IMR-90 (cell line): Measurements from ENCODE around the gene ZNF280A. TPM values are rescaled to one million over a fixed set of nuclear protein-coding genes. Genes with fewer than 3 reads are reported as not detected.
"Not testable (repeated sequence)": the region's sequence is repeated elsewhere in the genome, so short reads cannot be mapped to it uniquely, and the experiment has no call there.

Experiments used
- ATAC-seq: fragments of 200-7000 bp; cut with Tn5 transposase; 2 replicates; pipeline ENCODE4 v1.9.1; 2020; ENCODE audit warnings: low read depth, mild to moderate bottlenecking, moderate library complexity
- BruUV-seq: library from RNA; stranded (reverse); fragments of 400-500 nt; replicated peaks from 2 replicates; lab custom pipeline; 2021; lab: Mats Ljungman, UMichigan
- CTCF ChIA-PET: fragments of 300-600 bp; formaldehyde crosslinking; extraction: SDS; loops from one replicate; lab custom pipeline; 2021; ENCODE audit warnings: antibody characterized with exemption; lab: Yijun Ruan, JAX
- POLR2A ChIA-PET: fragments of 300-600 bp; sonication (Branson Sonifier 250); formaldehyde crosslinking; loops from one replicate; lab custom pipeline; 2022; ENCODE audit warnings: antibody characterized with exemption; ENCODE audit not compliant: unreplicated experiment; lab: Charles Lee
- DNase-seq: peaks from one replicate; pipeline ENCODE4 v3.0.0; 2013
- H2AFZ ChIP-seq: replicated peaks from 2 replicates; pipeline ENCODE3; 2013; ENCODE audit warnings: low read length, mild to moderate bottlenecking; ENCODE audit not compliant: poor library complexity
- H2AK5ac ChIP-seq: 2 replicates; pipeline ENCODE4 v1.6.1; 2013; ENCODE audit warnings: low read depth, low read length, inconsistent platforms
- H2AK9ac ChIP-seq: replicated peaks from 2 replicates; pipeline ENCODE3; 2013; ENCODE audit warnings: mild to moderate bottlenecking, low read depth, low read length, moderate library complexity; ENCODE audit not compliant: poor library complexity
- H2BK120ac ChIP-seq: 2 replicates; pipeline ENCODE4 v1.6.1; 2013; ENCODE audit warnings: low read depth, low read length, inconsistent platforms
- H2BK15ac ChIP-seq: 3 replicates; pipeline ENCODE4 v1.6.1; 2013; ENCODE audit warnings: low read depth, low read length, inconsistent platforms
- H2BK20ac ChIP-seq: 2 replicates; pipeline ENCODE4 v1.6.1; 2013; ENCODE audit warnings: low read depth, mild to moderate bottlenecking, inconsistent platforms, low read length, moderate library complexity
- H2BK5ac ChIP-seq: 2 replicates; pipeline ENCODE4 v1.6.1; 2013; ENCODE audit warnings: mild to moderate bottlenecking, low read depth, low read length, inconsistent platforms; ENCODE audit not compliant: poor library complexity, severe bottlenecking
- H3K14ac ChIP-seq: replicated peaks from 2 replicates; pipeline ENCODE4 v1.6.1; 2013; ENCODE audit warnings: low read depth, low read length, inconsistent platforms
- H3K18ac ChIP-seq: 2 replicates; pipeline ENCODE4 v1.6.1; 2013; ENCODE audit warnings: low read depth, low read length, control low read depth
- H3K23ac ChIP-seq: 2 replicates; pipeline ENCODE4 v1.6.1; 2013; ENCODE audit warnings: low read depth, low read length, inconsistent platforms
- H3K27ac ChIP-seq: 2 replicates; pipeline ENCODE4 v1.5.1; 2013; ENCODE audit warnings: mild to moderate bottlenecking, control low read depth, low read length; ENCODE audit not compliant: insufficient read depth
- H3K27me3 ChIP-seq: 2 replicates; pipeline ENCODE4 v1.6.1; 2013; ENCODE audit warnings: low read length; ENCODE audit not compliant: control insufficient read depth, insufficient read depth
- H3K36me3 ChIP-seq: 2 replicates; pipeline ENCODE4 v1.6.1; 2013; ENCODE audit warnings: low read length, mixed read lengths; ENCODE audit not compliant: control insufficient read depth, insufficient read depth
- H3K4ac ChIP-seq: 2 replicates; pipeline ENCODE4 v1.6.1; 2013; ENCODE audit warnings: low read depth, low read length, inconsistent platforms
- H3K4me1 ChIP-seq: 2 replicates; pipeline ENCODE4 v1.6.1; 2013; ENCODE audit warnings: low read length, mixed read lengths; ENCODE audit not compliant: control insufficient read depth, insufficient read depth
- H3K4me2 ChIP-seq: 2 replicates; pipeline ENCODE4 v1.6.1; 2013; ENCODE audit warnings: low read depth, mild to moderate bottlenecking, control low read depth, low read length, moderate library complexity
- H3K4me3 ChIP-seq: 2 replicates; pipeline ENCODE4 v1.5.1; 2013; ENCODE audit warnings: low read depth, mild to moderate bottlenecking, control low read depth, low read length, moderate library complexity; ENCODE audit not compliant: insufficient read depth
- H3K56ac ChIP-seq: 2 replicates; pipeline ENCODE4 v1.6.1; 2013; ENCODE audit warnings: low read length, inconsistent platforms; ENCODE audit not compliant: insufficient read depth; ENCODE audit errors: extremely low read depth
- H3K79me1 ChIP-seq, 2 experiments: 2 replicates each; pipeline ENCODE4 v1.6.1; 2013; ENCODE audit warnings: low read length in 2 of 2, inconsistent platforms in 1 of 2, low read depth in 1 of 2
- H3K9ac ChIP-seq: 2 replicates; pipeline ENCODE4 v1.6.1; 2013; ENCODE audit warnings: low read depth, low read length, control low read depth
- H3K9me1 ChIP-seq: 2 replicates; pipeline ENCODE4 v1.6.1; 2013; ENCODE audit warnings: low read length, inconsistent platforms; ENCODE audit not compliant: insufficient read depth
- H3K9me3 ChIP-seq: 2 replicates; pipeline ENCODE4 v1.6.1; 2013; ENCODE audit warnings: low read length; ENCODE audit not compliant: control insufficient read depth, insufficient read depth
- H4K20me1 ChIP-seq: 2 replicates; pipeline ENCODE4 v1.6.1; 2013; ENCODE audit warnings: low read length, inconsistent platforms; ENCODE audit not compliant: insufficient read depth
- H4K5ac ChIP-seq: 2 replicates; pipeline ENCODE4 v1.6.1; 2013; ENCODE audit warnings: mild to moderate bottlenecking, low read depth, low read length, control low read depth
- H4K8ac ChIP-seq, 2 experiments: 2 replicates each; pipeline ENCODE4 v1.6.1; 2013; ENCODE audit warnings: low read depth in 2 of 2, low read length in 2 of 2, control low read depth in 1 of 2, inconsistent platforms in 1 of 2
- H4K91ac ChIP-seq: 2 replicates; pipeline ENCODE4 v1.6.1; 2013; ENCODE audit warnings: low read depth, low read length, inconsistent platforms; ENCODE audit not compliant: insufficient read depth
- FOS ChIP-seq: fragments of 150-350 bp; IDR thresholded peaks from 2 replicates; pipeline ENCODE4 v1.6.1; 2016; ENCODE audit warnings: low read depth, low read length
- MAFK ChIP-seq: IDR thresholded peaks from 2 replicates; pipeline ENCODE4 v1.6.1; 2012; ENCODE audit warnings: low read depth, low read length, improper control_type of control experiment
- MAZ ChIP-seq: IDR thresholded peaks from 2 replicates; pipeline ENCODE4 v1.6.1; 2012; ENCODE audit warnings: low read depth, mild to moderate bottlenecking, low read length, improper control_type of control experiment, moderate library complexity, borderline replicate concordance
- RFX5 ChIP-seq: IDR thresholded peaks from 2 replicates; pipeline ENCODE4 v1.8.0; 2012; ENCODE audit warnings: low read depth, mild to moderate bottlenecking, low read length, moderate library complexity
- WGBS, 2 experiments: methylation state at CpG; one replicate each; pipeline versions ENCODE4 v1.1.5 to v1.1.7; 2013; ENCODE audit warnings: missing lambda C conversion rate in 2 of 2; ENCODE audit not compliant: insufficient read length in 1 of 2; ENCODE audit errors: extremely low coverage in 2 of 2; 5-methylcytosine and 5-hydroxymethylcytosine counted together
- dilution Hi-C: fragments of 300-500 bp; cut with HindIII; formaldehyde crosslinking; loops from one replicate; pipeline ENCODE4 v1.14.3; 2018; ENCODE audit warnings: low sequenced_read_pairs; ENCODE audit not compliant: unreplicated experiment
- in situ Hi-C: fragments of 300-500 bp; cut with MboI; formaldehyde crosslinking; loops from 3 replicates; pipeline ENCODE4 v1.14.3; 2019; ENCODE audit warnings: low sequenced_read_pairs, inconsistent platforms, mixed read lengths
- intact Hi-C: fragments of 100-400 bp; cut with micrococcal nuclease; formaldehyde crosslinking; loops from 2 replicates; pipeline ENCODE4 v1.10.0; 2022
- polyA plus RNA-seq, 3 experiments: library from polyadenylated mRNA; depleted of rRNA; stranded (reverse); fragments of >200 nt; gene quantifications; 2 replicates each; pipeline ENCODE4 v1.2.3, GENCODE V29; 2012; ENCODE audit warnings: low replicate concordance in 1 of 3
- total RNA-seq: library from RNA; depleted of rRNA; stranded (reverse); fragments of >200 nt; gene quantifications from 2 replicates; pipeline ENCODE4 v1.2.3, GENCODE V29; 2012
- TF ChIP-seq, protein P1 (sequence below): fragments of 150-350 bp; IDR thresholded peaks from 2 replicates; pipeline ENCODE4 v1.6.1; 2017; ENCODE audit warnings: mild to moderate bottlenecking, antibody characterized with exemption, low read length, low read depth
- TF ChIP-seq, protein P2 (sequence below): conservative IDR thresholded peaks from 2 replicates; pipeline ENCODE4 v1.5.1; 2012; ENCODE audit warnings: mild to moderate bottlenecking, low read depth, low read length, improper control_type of control experiment

ZNF280A gene
- total and polyA plus RNA-seq, 2 of the 4 experiments (the other 2 are of a cell fraction) = not detected

DNA sequence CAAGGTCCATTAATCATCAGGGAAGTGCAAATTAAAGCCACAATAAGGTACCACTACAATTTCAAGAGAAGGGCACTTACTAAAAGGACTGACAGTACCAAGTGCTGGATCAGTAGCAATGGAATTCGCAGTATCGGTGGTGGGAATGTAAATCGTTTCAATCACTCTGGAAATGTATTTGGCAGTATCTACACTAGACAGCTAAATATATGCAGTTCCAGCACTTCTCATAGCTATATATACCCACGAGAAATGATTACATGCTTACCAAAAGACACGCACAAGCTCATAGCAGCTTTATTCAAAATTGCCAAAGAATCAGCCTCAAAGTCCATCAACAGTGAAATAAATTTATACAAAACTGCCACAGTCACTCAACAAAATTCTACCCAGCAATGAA, 7.1 kb downstream of the ZNF280A start:
- Histone ChIP-seq H3K4ac (no peak overlapping the region), H2AFZ (no peak overlapping the region), H3K56ac (no peak overlapping the region), H3K9ac (no peak overlapping the region), H3K23ac (no peak overlapping the region), H3K4me2 (no peak overlapping the region), H2BK15ac (no peak overlapping the region), H3K27me3 (peaks cover 5% of the 10 kb centered on the region), H4K20me1 (no peaks in the 10 kb centered on the region), H4K91ac (no peak overlapping the region), H2BK5ac (no peak overlapping the region), H4K5ac (no peak overlapping the region), H3K14ac (no peak overlapping the region), H2AK5ac (no peak overlapping the region), H4K8ac (no peak overlapping the region), H3K36me3 (no peaks in the 10 kb centered on the region), H3K9me1 (no peaks in the 10 kb centered on the region), H3K27ac (no peak overlapping the region), H3K4me3 (no peak overlapping the region), H3K18ac (no peak overlapping the region), H3K9me3 (no peaks in the 10 kb centered on the region), H3K4me1 (no peaks in the 10 kb centered on the region), H2AK9ac (no peak overlapping the region), H3K79me1 (no peaks in the 10 kb centered on the region), H2BK120ac (no peak overlapping the region), H2BK20ac (no peak overlapping the region)
- no peak for TF ChIP-seq FOS
- no peak for TF ChIP-seq MAZ
- TF ChIP-seq, protein P1, sequence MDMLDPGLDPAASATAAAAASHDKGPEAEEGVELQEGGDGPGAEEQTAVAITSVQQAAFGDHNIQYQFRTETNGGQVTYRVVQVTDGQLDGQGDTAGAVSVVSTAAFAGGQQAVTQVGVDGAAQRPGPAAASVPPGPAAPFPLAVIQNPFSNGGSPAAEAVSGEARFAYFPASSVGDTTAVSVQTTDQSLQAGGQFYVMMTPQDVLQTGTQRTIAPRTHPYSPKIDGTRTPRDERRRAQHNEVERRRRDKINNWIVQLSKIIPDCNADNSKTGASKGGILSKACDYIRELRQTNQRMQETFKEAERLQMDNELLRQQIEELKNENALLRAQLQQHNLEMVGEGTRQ = no peak
- TF ChIP-seq, protein P2, sequence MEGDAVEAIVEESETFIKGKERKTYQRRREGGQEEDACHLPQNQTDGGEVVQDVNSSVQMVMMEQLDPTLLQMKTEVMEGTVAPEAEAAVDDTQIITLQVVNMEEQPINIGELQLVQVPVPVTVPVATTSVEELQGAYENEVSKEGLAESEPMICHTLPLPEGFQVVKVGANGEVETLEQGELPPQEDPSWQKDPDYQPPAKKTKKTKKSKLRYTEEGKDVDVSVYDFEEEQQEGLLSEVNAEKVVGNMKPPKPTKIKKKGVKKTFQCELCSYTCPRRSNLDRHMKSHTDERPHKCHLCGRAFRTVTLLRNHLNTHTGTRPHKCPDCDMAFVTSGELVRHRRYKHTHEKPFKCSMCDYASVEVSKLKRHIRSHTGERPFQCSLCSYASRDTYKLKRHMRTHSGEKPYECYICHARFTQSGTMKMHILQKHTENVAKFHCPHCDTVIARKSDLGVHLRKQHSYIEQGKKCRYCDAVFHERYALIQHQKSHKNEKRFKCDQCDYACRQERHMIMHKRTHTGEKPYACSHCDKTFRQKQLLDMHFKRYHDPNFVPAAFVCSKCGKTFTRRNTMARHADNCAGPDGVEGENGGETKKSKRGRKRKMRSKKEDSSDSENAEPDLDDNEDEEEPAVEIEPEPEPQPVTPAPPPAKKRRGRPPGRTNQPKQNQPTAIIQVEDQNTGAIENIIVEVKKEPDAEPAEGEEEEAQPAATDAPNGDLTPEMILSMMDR = no peak
- no peak for TF ChIP-seq RFX5
- no peak for TF ChIP-seq MAFK
- no peak for DNase-seq
- no TSS peak for BruUV-seq
- ChIA-PET POLR2A (no interaction called here), CTCF (no interaction called here)
- dilution Hi-C loops (no loop called here), intact Hi-C loops (loop anchor here (5.0 kb wide), 1 partner anchor 54 kb away; no protein-coding TSS in a partner anchor), in situ Hi-C loops (no loop called here)
- no peak for ATAC-seq
- WGBS, 2 experiments = no CpG with 5 or more reads among the region's 5 CpGs

DNA sequence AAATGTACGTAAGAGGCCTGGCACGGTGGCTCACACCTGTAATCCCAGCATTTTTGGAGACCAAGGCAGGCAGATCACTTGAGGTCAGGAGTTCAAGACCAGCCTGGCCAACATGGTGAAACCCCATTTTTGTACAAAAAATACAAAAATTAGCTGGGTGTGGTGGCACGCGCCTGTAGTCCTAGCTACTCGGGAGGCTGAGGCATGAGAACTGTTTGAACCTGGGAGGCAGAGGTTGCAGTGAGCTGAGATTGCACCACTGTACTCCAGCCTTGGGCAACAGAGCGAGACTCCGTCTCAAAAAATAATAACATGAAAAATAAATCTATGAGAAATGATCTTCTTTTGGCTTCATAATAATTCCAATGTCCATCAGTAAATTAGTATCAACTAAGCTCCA, 9.2 kb downstream of the ZNF280A start:
- H3K14ac ChIP-seq, H3K9ac ChIP-seq, H3K9me1 ChIP-seq, H2AFZ ChIP-seq, CTCF ChIA-PET, H4K20me1 ChIP-seq, H2AK9ac ChIP-seq, H3K9me3 ChIP-seq, H3K27ac ChIP-seq, H3K56ac ChIP-seq, in situ Hi-C loops, H2BK120ac ChIP-seq, POLR2A ChIA-PET, H2BK5ac ChIP-seq, dilution Hi-C loops, H2BK20ac ChIP-seq, H3K4me1 ChIP-seq, H3K23ac ChIP-seq, H3K36me3 ChIP-seq, H2BK15ac ChIP-seq, H4K8ac ChIP-seq, H4K5ac ChIP-seq, ATAC-seq, H3K4ac ChIP-seq, H3K27me3 ChIP-seq, H3K79me1 ChIP-seq, H3K4me3 ChIP-seq, H3K18ac ChIP-seq, BruUV-seq, H4K91ac ChIP-seq, H2AK5ac ChIP-seq, DNase-seq, H3K4me2 ChIP-seq: not testable (repeated sequence)
- intact Hi-C loops = loop anchor here (5.0 kb wide), 1 partner anchor 56 kb away; no protein-coding TSS in a partner anchor
- 65% methylated on average over 2 of the region's 7 CpGs; no CpG with 5 or more reads in 1 of the 2 experiments for WGBS, 2 experiments
